Right lobe of liver (tissue), 6 donors: ENCODE data around the gene IFI44L. TPM values are rescaled to one million over a fixed set of nuclear protein-coding genes. Genes with fewer than 3 reads are reported as not detected.

Source experiments
- ATAC-seq, 4 donors: fragments of 200-7000 bp; cut with Tn5 transposase; one replicate each; pipeline ENCODE4 v1.9.1; 2020; ENCODE audit warnings: mild to moderate bottlenecking in 4 of 4, moderate library complexity in 4 of 4
- DNase-seq, 3 donors: peaks; one replicate each; pipeline ENCODE4 v3.0.0-alpha.2; 2020
- H3K27ac ChIP-seq, 3 donors: fragments of 200-600 bp; one replicate each; pipeline ENCODE4 v1.8.0; 2022
- H3K27me3 ChIP-seq, 2 donors: fragments of 200-600 bp; one replicate each; pipeline ENCODE4 v1.8.0; 2022
- H3K36me3 ChIP-seq, 4 donors: fragments of 200-600 bp; sonication (generic) in 1 of 4; one replicate each; pipeline versions ENCODE4 v1.5.1 to v1.8.0; 2017 to 2022; ENCODE audit warnings: control low read depth in 1 of 4
- H3K4me1 ChIP-seq, 4 donors: fragments of 200-600 bp; sonication (generic) in 1 of 4; one replicate each; pipeline versions ENCODE4 v1.5.1 to v1.8.0; 2017 to 2022; ENCODE audit warnings: control low read depth in 1 of 4
- H3K4me3 ChIP-seq, 3 donors: fragments of 200-600 bp; one replicate each; pipeline ENCODE4 v1.8.0; 2022
- H3K9me3 ChIP-seq, 4 donors: fragments of 200-600 bp; sonication (generic) in 1 of 4; one replicate each; pipeline versions ENCODE4 v1.5.1 to v1.8.0; 2017 to 2022; ENCODE audit warnings: control low read depth in 1 of 4
- POLR2A ChIP-seq: fragments of 450-650 bp; IDR thresholded peaks from one replicate; pipeline ENCODE4 v1.6.1; 2017; ENCODE audit warnings: antibody characterized with exemption, mild to moderate bottlenecking
- WGBS: methylation state at CpG from one replicate; pipeline ENCODE4 v1.1.6; 2018; ENCODE audit warnings: low coverage, low lambda C conversion rate; ENCODE audit not compliant: insufficient coverage; ENCODE audit errors: missing lambda C conversion rate; 5-methylcytosine and 5-hydroxymethylcytosine counted together
- intact Hi-C, 2 donors: fragments of 100-400 bp; cut with DNase I; formaldehyde crosslinking; loops; one replicate each; pipeline versions ENCODE4 v1.11.2 to v1.14.1; 2022
- total RNA-seq, 6 experiments: library from RNA; depleted of rRNA in 2 of 6; stranded (reverse); fragments of >200 nt in 2 of 6; fragmentation: NEBNext Ultra II Directional in 3 of 6; extraction: Animal tissue kit (Norgen Biotek cat#: 25700) in 3 of 6; gene quantifications; one replicate each; pipeline versions ENCODE4 v1.1.0 to v1.2.4, GENCODE V29; 2016 to 2023
- TF ChIP-seq, protein P1 (sequence below), 4 donors: fragments of 200-600 bp in 3 of 4; fragments of 450-650 bp in 1 of 4; IDR thresholded peaks; one replicate each; pipeline versions ENCODE4 v1.5.1 to v1.8.0; 2016 to 2022; ENCODE audit warnings: antibody characterized with exemption in 4 of 4, mild to moderate bottlenecking in 2 of 4
- donor health status: DM: no; HTN: yes; CAD: no.
- donor health status: DM: no; HTN: no; CAD: no.
- donor health status: DM: no; HTN: no; CAD: no.
- donor health status: DM: no; HTN: yes; CAD: no.
- donor health status: DM: no; HTN: yes; CAD: no.

IFI44L gene
- total RNA-seq, 6 experiments from 2014 or later: 0.49 to 3.1 (median 1.7) TPM

DNA sequence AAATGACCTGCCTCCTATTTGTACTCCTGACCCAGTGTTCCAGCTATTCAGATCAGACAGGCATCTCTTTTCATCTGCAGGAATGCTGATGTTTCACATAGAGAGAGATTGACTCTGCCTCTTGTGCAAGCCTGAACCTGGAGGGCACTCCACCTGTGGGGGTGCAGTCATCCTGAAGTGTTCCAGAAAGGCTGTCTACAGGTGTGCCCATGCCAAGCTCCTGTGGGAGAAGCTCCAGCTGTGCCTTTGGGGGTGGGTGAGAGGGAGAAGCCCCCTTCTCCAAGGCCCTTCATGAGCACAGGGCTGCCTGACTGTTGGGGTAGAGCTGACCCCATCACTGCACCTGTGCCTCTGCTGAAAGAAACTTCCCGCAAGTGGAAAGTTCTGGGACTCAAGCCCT, 52.2 kb downstream of the IFI44L start:
- no peak for ATAC-seq
- WGBS: no CpG with 5 or more reads among the region's 1 CpG
- Histone ChIP-seq H3K9me3 (no peaks in the 10 kb centered on the region), H3K27me3 (no peaks in the 10 kb centered on the region), H3K27ac (no peak overlapping the region), H3K4me3 (no peak overlapping the region), H3K4me1 (no peaks in the 10 kb centered on the region), H3K36me3 (no peaks in the 10 kb centered on the region)
- DNase-seq: no peak
- intact Hi-C loops: loop anchor here in 1 of 2 donors (5.0 kb wide), 1 partner anchor 50 kb away; the partner anchor contains the start of gene IFI44L
- TF ChIP-seq, protein P1, sequence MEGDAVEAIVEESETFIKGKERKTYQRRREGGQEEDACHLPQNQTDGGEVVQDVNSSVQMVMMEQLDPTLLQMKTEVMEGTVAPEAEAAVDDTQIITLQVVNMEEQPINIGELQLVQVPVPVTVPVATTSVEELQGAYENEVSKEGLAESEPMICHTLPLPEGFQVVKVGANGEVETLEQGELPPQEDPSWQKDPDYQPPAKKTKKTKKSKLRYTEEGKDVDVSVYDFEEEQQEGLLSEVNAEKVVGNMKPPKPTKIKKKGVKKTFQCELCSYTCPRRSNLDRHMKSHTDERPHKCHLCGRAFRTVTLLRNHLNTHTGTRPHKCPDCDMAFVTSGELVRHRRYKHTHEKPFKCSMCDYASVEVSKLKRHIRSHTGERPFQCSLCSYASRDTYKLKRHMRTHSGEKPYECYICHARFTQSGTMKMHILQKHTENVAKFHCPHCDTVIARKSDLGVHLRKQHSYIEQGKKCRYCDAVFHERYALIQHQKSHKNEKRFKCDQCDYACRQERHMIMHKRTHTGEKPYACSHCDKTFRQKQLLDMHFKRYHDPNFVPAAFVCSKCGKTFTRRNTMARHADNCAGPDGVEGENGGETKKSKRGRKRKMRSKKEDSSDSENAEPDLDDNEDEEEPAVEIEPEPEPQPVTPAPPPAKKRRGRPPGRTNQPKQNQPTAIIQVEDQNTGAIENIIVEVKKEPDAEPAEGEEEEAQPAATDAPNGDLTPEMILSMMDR (IDR thresholded peaks at IDR 0.05): no peak
- TF ChIP-seq POLR2A: no peak

DNA sequence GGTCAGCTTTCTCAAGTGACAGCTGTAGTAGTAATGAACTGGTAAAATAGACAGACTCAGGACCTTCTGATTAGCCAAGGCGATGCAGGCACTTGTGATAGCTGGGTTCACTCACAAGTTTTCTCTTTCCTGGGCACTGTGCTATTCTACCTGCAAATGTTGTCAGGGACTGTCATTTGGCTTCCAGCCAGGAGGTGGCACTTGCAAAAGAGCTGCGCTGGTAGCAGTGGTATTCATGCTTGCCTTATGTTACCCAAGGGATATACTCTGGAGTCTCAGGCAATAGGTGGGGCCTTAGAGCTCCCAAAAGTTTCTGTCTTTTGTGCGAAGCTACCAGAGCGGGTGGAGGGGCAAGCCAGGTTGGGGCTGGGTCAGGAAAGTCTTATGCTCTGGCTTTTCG, 52.9 kb downstream of the IFI44L start:
- Histone ChIP-seq H3K36me3 (no peaks in the 10 kb centered on the region), H3K9me3 (no peaks in the 10 kb centered on the region), H3K27ac (no peak overlapping the region), H3K4me1 (no peaks in the 10 kb centered on the region), H3K27me3 (no peaks in the 10 kb centered on the region), H3K4me3 (no peak overlapping the region)
- ATAC-seq: peak in 3 of 4 donors; percentile 18 to 41 (median 21)
- intact Hi-C loops: loop anchor here in 1 of 2 donors (5.0 kb wide), 1 partner anchor 51 kb away; the partner anchor contains the start of gene IFI44L
- WGBS: 82% methylated on average over 3 of the region's 5 CpGs
- DNase-seq: no peak
- TF ChIP-seq, protein P1 (IDR thresholded peaks at IDR 0.05): no peak
- no peak for TF ChIP-seq POLR2A

DNA sequence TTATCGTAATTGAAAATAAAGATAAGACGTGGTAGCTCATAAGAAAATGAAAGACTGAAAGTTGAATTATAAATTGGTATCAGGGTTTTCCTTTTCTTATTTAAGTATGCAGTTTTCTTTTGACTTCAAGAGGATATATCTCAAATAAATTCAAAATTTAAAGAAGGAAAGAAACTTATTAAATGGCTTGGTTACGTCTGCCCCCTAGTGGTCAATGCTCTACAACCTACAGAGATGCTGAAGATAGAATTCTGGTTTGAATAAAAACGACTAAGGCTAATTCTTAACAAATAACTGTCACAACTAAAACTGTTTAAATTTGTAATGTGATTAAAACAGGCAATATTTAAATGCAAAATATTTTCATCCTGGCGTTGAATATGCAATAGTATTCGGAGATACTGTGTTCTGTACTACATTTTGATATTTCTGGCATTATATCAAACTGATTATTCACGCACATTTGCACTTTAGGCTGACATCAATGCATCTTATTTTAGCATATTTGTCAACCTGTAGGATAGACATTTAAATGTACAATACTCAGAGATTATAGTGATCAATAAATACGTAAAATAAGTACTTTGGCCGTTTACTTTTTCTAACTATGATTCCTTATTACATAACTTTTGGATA, 56.2 kb downstream of the IFI44L start:
- Histone ChIP-seq H3K27ac (no peak overlapping the region), H3K27me3 (no peaks in the 10 kb centered on the region), H3K4me1 (no peaks in the 10 kb centered on the region), H3K9me3 (no peaks in the 10 kb centered on the region), H3K4me3 (no peak overlapping the region), H3K36me3 (no peaks in the 10 kb centered on the region)
- ATAC-seq (peak; percentile 67 to 79 (median 78)), DNase-seq (peak in 1 of 3 donors; percentile 51)
- no peak for TF ChIP-seq POLR2A
- TF ChIP-seq, protein P1 (IDR thresholded peaks at IDR 0.05): peak; percentile 78 to 87 (median 84)
- 19% methylated on average over 9 of the region's 9 CpGs for WGBS
- intact Hi-C loops: loop anchor here in 1 of 2 donors (5.0 kb wide), 1 partner anchor 59 kb away; no protein-coding TSS in a partner anchor

DNA sequence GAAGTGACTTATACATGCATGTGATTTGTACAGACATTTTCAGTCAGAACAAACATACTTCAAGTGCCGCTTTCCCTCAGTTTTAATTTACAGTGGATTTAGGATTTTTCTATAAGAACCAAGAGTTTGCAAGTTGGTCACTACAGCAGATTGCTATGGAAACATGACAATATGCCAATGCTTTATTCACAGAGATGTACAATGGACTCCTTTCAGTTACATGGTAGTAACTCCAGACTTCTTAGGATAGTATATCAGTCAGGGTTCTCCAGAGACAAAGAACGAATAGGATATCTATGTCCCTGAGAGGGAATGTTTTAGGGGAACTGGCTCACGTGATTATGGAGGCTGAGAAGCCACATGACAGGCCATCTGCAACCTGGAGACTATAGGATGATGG, 56.7 kb downstream of the IFI44L start:
- Histone ChIP-seq H3K27me3 (no peaks in the 10 kb centered on the region), H3K4me1 (no peaks in the 10 kb centered on the region), H3K27ac (no peak overlapping the region), H3K36me3 (no peaks in the 10 kb centered on the region), H3K9me3 (no peaks in the 10 kb centered on the region), H3K4me3 (no peak overlapping the region)
- intact Hi-C loops: loop anchor here in 1 of 2 donors (5.0 kb wide), 1 partner anchor 60 kb away; no protein-coding TSS in a partner anchor
- 61% methylated on average over 3 of the region's 3 CpGs for WGBS
- ATAC-seq (no peak), DNase-seq (no peak)
- TF ChIP-seq, protein P1 (IDR thresholded peaks at IDR 0.05): no peak
